GM12873 (cell line): ENCODE measurements around the gene TMBIM6.

Source experiments
- CTCF ChIP-seq: IDR thresholded peaks from 2 replicates; pipeline ENCODE4 v1.5.1; 2012; ENCODE audit warnings: low read depth, mild to moderate bottlenecking, moderate library complexity, low read length, control low read depth; ENCODE audit not compliant: insufficient read depth; ENCODE audit errors: missing control alignments

Gene TMBIM6, protein sequence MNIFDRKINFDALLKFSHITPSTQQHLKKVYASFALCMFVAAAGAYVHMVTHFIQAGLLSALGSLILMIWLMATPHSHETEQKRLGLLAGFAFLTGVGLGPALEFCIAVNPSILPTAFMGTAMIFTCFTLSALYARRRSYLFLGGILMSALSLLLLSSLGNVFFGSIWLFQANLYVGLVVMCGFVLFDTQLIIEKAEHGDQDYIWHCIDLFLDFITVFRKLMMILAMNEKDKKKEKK

DNA sequence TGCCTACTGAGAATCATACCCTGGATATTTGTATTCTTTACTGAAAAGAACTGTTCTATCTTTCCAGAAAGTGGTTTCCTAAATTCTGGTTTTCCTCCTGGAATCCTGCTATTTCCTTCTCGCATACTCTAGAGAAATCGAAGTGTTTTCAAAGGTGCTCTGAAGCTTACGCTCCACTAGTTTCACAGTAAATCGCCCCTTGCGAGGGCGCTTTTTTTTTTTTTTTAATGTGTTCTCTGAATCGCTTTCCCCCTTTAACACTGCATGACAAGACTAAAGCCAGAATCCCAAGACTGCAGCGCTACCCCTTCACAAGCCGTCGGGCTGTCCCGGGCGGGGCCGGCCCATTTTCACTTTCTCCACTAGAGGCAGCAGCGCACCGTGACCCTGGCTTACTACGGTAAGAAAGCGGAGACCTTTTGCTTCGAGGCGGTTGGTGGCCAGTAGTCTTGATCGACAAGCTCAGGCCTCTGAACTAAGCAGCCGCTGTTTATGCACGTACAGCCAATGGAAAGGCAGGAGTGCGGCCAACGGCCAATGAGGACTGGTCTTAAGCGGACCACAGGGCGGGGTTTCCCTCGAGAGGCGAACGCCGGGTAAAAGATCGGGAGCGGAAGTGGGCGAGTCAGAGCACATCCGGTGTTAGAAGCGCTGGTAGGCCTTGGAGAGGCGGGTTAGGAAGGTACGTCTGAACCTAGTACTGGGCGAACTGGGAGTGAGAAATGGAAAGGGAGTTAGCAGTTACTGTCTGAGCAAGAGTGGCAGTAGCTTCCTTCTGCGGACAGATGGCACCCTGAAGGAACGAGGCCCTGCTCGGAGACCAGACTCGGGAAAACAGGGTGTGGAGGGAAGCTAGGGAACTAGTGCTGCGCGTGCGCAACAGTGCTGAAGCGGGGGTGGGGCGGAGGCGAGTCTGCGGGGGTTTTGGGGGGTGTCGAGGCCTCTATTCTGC is at the start of gene TMBIM6:
TMBIM6 (plus strand) TSS at position 628 of the 952 bp plus-strand sequence. CDS start 10,937 bp downstream, outside the sequence.
- peak; percentile 92 for TF ChIP-seq CTCF

DNA sequence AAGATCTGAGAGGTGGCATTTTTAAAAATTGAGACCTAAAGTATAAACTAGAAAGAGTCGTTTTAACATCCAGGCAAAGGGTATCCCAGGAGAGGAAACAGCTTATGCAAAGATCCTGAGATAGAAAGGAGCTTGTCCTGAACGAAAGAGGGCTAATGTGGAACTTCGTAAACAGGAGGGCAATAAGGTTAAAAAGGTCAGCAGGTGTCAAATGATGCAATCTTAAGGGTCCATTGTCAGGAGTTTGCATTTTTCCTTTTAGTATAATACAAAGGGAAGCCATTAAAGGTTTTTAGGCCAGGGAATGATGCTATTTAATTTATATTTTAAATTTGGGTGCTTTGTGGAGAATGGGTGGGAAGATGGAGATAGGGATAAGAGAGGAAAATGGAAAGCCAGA is 48.5 kb upstream of the TMBIM6 start:
- no peak for TF ChIP-seq CTCF

GRCh38 chr12:49693931-49694444 is 47.4 kb upstream of the TMBIM6 start:
- no peak for TF ChIP-seq CTCF

DNA sequence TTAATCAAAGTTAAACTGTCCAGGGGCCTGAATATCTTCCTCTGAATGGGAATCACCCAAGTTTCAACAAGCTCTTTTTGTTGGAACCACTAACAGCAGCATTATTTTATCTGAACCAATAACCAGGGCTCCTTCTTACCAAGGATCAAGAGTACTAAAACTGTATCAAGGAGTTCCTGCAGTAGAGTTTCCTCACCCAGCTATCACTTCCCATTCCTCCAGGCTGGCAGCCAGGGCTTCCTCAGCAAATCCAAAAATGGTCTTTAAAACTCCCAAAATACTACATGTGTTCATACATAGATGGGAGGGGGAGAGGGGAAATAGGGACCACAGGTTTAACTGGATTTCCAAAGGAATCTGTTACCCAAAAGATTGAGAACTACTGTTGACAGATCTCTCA is 44.6 kb upstream of the TMBIM6 start:
- TF ChIP-seq CTCF = no peak

GRCh38 chr12:49697808-49698207 is 43.5 kb upstream of the TMBIM6 start:
- no peak for TF ChIP-seq CTCF

DNA sequence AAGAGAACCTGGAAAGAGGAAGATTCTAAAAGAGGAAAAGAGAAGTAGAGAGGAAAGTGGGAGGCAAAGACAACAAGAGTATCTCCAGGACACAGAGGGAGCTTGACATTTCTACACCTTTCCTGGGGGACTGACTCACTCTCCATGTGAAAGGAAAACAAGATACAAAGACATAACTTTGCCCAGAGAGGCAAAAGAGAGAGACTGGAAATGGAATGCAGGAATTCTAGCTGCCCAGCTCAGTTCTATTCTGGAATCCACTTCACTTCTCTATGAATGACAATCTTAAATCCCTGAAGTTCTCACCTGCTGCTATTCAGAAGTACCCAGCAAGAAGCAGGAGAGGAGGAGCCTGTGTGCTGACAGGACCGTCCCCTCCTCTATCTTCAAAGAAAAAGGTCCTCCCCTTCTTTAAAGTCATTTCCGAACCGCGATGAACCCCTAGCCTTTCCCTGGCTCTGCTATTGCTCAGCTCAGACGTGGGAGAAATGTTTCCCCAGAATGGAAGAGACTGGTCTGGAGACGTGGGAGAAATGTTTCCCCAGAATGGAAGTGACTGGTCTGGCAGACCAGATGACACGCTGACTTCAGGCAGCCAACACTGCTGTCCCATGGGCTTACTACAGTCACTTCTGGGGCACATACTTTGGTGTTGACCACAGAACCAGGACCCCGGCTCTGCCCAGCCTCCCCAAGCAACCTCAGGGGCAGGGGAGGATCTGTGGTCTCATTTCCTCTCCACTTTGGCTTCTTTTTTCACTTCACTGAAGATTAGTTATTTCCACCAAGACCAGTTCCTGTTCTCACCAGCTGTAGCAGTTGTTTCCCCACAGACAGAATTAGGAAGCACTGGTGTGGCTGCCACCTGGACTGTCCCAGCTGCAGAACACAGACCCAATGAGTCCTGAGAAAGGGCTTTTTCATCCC is 42.5 kb upstream of the TMBIM6 start:
- no peak for TF ChIP-seq CTCF
